Astrocyte (in vitro differentiated cells and primary cell): Measurements from ENCODE around the gene DTNB. TPM values are rescaled to one million over a fixed set of nuclear protein-coding genes. Genes with fewer than 3 reads are reported as not detected.

Experiments used
- DNase-seq: peaks from one replicate; pipeline ENCODE4 v3.0.0-alpha.2; 2010; ENCODE audit warnings: low read depth
- FAIRE-seq: peaks from 2 replicates; lab custom pipeline; 2011; peaks lifted over from hg19 to GRCh38; lab: Jason Lieb, UNC
- H2AFZ ChIP-seq: 2 replicates; pipeline ENCODE4 v1.6.0; 2012; ENCODE audit warnings: low read depth, low read length, inconsistent platforms
- H3K27ac ChIP-seq: 2 replicates; pipeline ENCODE4 v1.5.1; 2011; ENCODE audit warnings: low read depth, low read length, inconsistent platforms
- H3K27me3 ChIP-seq: 2 replicates; pipeline ENCODE4 v1.6.0; 2011; ENCODE audit warnings: low read length, inconsistent platforms; ENCODE audit not compliant: insufficient read depth
- H3K36me3 ChIP-seq: 2 replicates; pipeline ENCODE4 v1.5.1; 2011; ENCODE audit warnings: low read length, inconsistent platforms; ENCODE audit not compliant: insufficient read depth
- H3K4me1 ChIP-seq: 2 replicates; pipeline ENCODE4 v1.5.1; 2011; ENCODE audit warnings: low read length, inconsistent platforms; ENCODE audit not compliant: insufficient read depth
- H3K4me2 ChIP-seq: 2 replicates; pipeline ENCODE4 v1.6.0; 2012; ENCODE audit warnings: low read length, inconsistent platforms
- H3K4me3 ChIP-seq: 2 replicates; pipeline ENCODE4 v1.5.1; 2011; ENCODE audit warnings: low read depth, mild to moderate bottlenecking, low read length, inconsistent platforms; ENCODE audit not compliant: insufficient read depth
- H3K79me2 ChIP-seq: 2 replicates; pipeline ENCODE4 v1.6.0; 2012; ENCODE audit warnings: mild to moderate bottlenecking, low read length, inconsistent platforms; ENCODE audit not compliant: insufficient read depth
- H3K9ac ChIP-seq: 2 replicates; pipeline ENCODE4 v1.6.0; 2012; ENCODE audit warnings: mild to moderate bottlenecking, low read length, inconsistent platforms
- H3K9me3 ChIP-seq: 2 replicates; pipeline ENCODE4 v1.5.1; 2012; ENCODE audit warnings: low read depth, mild to moderate bottlenecking, low read length, inconsistent platforms; ENCODE audit not compliant: insufficient read depth
- H4K20me1 ChIP-seq: 2 replicates; pipeline ENCODE4 v1.6.0; 2012; ENCODE audit warnings: low read length, inconsistent platforms; ENCODE audit not compliant: insufficient read depth
- H3K27ac Mint-ChIP-seq: one replicate; pipeline ENCODE4 v1.8.0; 2021; ENCODE audit warnings: mild to moderate bottlenecking, mixed read lengths; ENCODE audit not compliant: unreplicated experiment
- H3K27me3 Mint-ChIP-seq: one replicate; pipeline ENCODE4 v1.8.0; 2021; ENCODE audit warnings: low read depth, mixed read lengths; ENCODE audit not compliant: unreplicated experiment
- H3K36me3 Mint-ChIP-seq: one replicate; pipeline ENCODE4 v1.8.0; 2021; ENCODE audit warnings: low read depth, mixed read lengths; ENCODE audit not compliant: unreplicated experiment
- H3K4me1 Mint-ChIP-seq: one replicate; pipeline ENCODE4 v1.8.0; 2021; ENCODE audit warnings: low read depth, mixed read lengths; ENCODE audit not compliant: unreplicated experiment
- H3K4me3 Mint-ChIP-seq: one replicate; pipeline ENCODE4 v1.8.0; 2021; ENCODE audit warnings: mild to moderate bottlenecking, moderate library complexity, mixed read lengths; ENCODE audit not compliant: unreplicated experiment
- H3K9me3 Mint-ChIP-seq: one replicate; pipeline ENCODE4 v1.8.0; 2021; ENCODE audit warnings: mild to moderate bottlenecking, mixed read lengths; ENCODE audit not compliant: unreplicated experiment
- EZH2 ChIP-seq: IDR thresholded peaks from 2 replicates; pipeline ENCODE4 v1.6.1; 2012; ENCODE audit warnings: mild to moderate bottlenecking, low read length, inconsistent platforms; ENCODE audit not compliant: insufficient read depth
- total RNA-seq: library from RNA; stranded (reverse); gene quantifications from 2 replicates; pipeline ENCODE4 v1.2.1, GENCODE V29; 2021
- TF ChIP-seq, protein P1 (sequence below): IDR thresholded peaks from 2 replicates; pipeline ENCODE4 v1.5.1; 2011; ENCODE audit warnings: low read depth, mild to moderate bottlenecking, inconsistent platforms, low read length, moderate library complexity; ENCODE audit not compliant: insufficient read depth

Gene DTNB
- total RNA-seq, 1 donor from 2014 or later: 5.1 TPM

DNA sequence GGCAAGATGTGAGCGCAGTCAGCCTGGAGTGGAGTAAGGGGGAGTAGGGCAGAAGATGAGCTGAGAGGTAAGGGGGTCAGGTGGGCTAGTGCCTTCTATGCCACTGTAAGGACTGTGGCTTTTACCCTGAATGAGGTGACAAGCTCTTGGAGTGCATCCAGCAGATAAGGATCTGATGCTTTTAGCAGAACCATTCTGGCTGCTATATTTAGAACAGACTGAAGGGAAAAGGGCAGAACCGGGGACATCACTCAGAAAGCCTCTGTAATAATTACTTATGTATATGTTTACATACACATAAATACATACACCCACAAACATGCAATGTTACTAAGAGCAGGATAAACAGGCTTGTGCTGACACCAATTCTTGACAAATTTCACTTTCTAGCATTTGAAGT is 124.8 kb downstream of the DTNB start:
- H3K36me3 ChIP-seq: no peaks in the 10 kb centered on the region
- Mint-ChIP-seq H3K27me3 (peaks cover 2% of the 10 kb centered on the region), H3K36me3 (no peaks in the 10 kb centered on the region), H3K4me1 (peaks cover 9% of the 10 kb centered on the region), H3K4me3 (no peak overlapping the region), H3K9me3 (no peaks in the 10 kb centered on the region), H3K27ac (peak overlapping the region; percentile 47)
- H3K9ac ChIP-seq: no peak overlapping the region
- H3K4me1 ChIP-seq: no peaks in the 10 kb centered on the region
- DNase-seq: no peak
- no peak for TF ChIP-seq EZH2
- TF ChIP-seq, protein P1, sequence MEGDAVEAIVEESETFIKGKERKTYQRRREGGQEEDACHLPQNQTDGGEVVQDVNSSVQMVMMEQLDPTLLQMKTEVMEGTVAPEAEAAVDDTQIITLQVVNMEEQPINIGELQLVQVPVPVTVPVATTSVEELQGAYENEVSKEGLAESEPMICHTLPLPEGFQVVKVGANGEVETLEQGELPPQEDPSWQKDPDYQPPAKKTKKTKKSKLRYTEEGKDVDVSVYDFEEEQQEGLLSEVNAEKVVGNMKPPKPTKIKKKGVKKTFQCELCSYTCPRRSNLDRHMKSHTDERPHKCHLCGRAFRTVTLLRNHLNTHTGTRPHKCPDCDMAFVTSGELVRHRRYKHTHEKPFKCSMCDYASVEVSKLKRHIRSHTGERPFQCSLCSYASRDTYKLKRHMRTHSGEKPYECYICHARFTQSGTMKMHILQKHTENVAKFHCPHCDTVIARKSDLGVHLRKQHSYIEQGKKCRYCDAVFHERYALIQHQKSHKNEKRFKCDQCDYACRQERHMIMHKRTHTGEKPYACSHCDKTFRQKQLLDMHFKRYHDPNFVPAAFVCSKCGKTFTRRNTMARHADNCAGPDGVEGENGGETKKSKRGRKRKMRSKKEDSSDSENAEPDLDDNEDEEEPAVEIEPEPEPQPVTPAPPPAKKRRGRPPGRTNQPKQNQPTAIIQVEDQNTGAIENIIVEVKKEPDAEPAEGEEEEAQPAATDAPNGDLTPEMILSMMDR: no peak
- no peaks in the 10 kb centered on the region for H3K79me2 ChIP-seq
- H3K4me3 ChIP-seq: no peak overlapping the region
- H3K9me3 ChIP-seq: no peaks in the 10 kb centered on the region
- H3K27ac ChIP-seq: no peak overlapping the region
- no peaks in the 10 kb centered on the region for H3K27me3 ChIP-seq
- FAIRE-seq: no peak
- H4K20me1 ChIP-seq: no peaks in the 10 kb centered on the region
- no peak overlapping the region for H3K4me2 ChIP-seq
- H2AFZ ChIP-seq: no peak overlapping the region

DNA sequence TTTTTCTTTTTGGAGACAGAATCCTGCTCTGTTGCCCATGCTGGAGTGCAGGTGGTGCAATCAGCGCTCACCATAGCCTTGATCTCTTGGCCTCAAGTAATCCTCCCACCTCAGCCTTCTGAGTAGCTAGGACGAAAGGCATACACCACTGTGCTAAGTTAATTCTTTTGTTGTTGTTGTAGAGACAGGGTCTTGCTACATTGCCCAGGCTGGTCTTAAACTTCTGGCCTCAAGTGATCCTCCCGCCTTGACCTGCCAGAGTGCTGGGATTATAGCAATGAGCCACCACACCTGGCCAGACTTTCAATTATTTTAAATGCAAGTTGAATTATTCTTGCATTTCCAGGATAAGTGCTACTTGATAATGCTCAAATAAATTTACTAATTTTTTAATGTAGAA is 126.5 kb downstream of the DTNB start:
- Histone ChIP-seq H3K79me2 (no peaks in the 10 kb centered on the region), H4K20me1 (no peaks in the 10 kb centered on the region), H3K9me3 (no peaks in the 10 kb centered on the region), H3K9ac (no peak overlapping the region), H3K4me3 (no peak overlapping the region), H3K27me3 (no peaks in the 10 kb centered on the region), H3K4me2 (no peak overlapping the region), H3K36me3 (no peaks in the 10 kb centered on the region), H3K4me1 (no peaks in the 10 kb centered on the region), H2AFZ (no peak overlapping the region), H3K27ac (no peak overlapping the region)
- DNase-seq (no peak), FAIRE-seq (no peak)
- Mint-ChIP-seq H3K36me3 (no peaks in the 10 kb centered on the region), H3K27me3 (peaks cover 2% of the 10 kb centered on the region), H3K4me1 (peaks cover 9% of the 10 kb centered on the region), H3K9me3 (no peaks in the 10 kb centered on the region), H3K4me3 (no peak overlapping the region), H3K27ac (no peak overlapping the region)
- TF ChIP-seq, protein P1: no peak
- no peak for TF ChIP-seq EZH2

DNA sequence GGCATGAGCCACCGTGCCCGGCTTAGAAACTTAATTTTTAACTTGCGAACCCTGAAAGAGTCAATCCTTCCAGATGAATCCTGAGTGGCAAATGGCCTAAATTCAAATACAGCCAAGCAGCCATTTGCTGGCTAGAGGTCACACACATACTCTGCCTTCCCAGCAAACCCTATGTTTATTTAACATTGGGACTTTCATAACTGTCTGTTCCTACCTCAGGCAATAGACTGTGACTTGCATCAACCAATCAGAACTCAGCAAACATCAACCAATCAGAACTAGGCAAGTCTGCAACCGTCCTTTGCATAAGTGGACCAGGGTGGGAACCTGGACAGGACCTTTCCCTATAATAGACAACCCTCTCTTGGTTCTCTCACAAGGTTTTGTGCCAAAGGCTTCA is 127.5 kb downstream of the DTNB start:
- Histone ChIP-seq H3K9ac (no peak overlapping the region), H3K27ac (no peak overlapping the region), H3K79me2 (no peaks in the 10 kb centered on the region), H3K27me3 (no peaks in the 10 kb centered on the region), H3K9me3 (no peaks in the 10 kb centered on the region), H3K4me2 (no peak overlapping the region), H3K4me1 (no peaks in the 10 kb centered on the region), H3K4me3 (no peak overlapping the region), H3K36me3 (no peaks in the 10 kb centered on the region), H2AFZ (no peak overlapping the region), H4K20me1 (no peaks in the 10 kb centered on the region)
- H3K36me3 Mint-ChIP-seq: no peaks in the 10 kb centered on the region
- DNase-seq (no peak), FAIRE-seq (no peak)
- peaks cover 2% of the 10 kb centered on the region for H3K27me3 Mint-ChIP-seq
- H3K27ac Mint-ChIP-seq: no peak overlapping the region
- H3K4me3 Mint-ChIP-seq: no peak overlapping the region
- TF ChIP-seq EZH2: no peak
- TF ChIP-seq, protein P1: no peak
- peaks cover 6% of the 10 kb centered on the region for H3K4me1 Mint-ChIP-seq
- no peaks in the 10 kb centered on the region for H3K9me3 Mint-ChIP-seq
